Measurements from ENCODE around the gene PSMD5. TPM values are rescaled to one million over a fixed set of nuclear protein-coding genes. Genes with fewer than 3 reads are reported as not detected.

The PSMD5 gene
- total RNA-seq, 1 donor from 2014 or later: 31.4 TPM

DNA sequence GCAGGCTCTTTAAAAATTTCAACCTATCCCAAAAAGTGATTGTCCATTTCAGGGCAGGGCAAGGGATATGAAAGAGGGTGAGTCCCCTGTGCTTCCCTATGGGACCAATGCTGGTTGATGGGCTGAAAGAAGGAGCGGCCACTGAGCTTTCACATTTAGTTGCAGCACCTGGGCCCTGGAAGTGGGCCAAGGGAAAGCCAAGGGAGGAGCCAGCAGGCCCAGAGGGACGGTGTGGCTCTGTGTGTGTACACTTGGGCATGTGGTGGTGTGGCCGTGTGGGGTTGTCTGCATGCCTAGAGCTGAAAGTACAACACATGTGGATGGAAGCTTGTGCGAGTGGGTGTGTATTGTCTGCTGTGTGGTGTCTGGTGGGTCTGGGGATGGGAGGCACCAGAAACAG, 14.0 kb upstream of the PSMD5 start:
- no peak for DNase-seq (ENCODE audit: low read depth)
- no peak overlapping the region for H3K4me3 ChIP-seq (ENCODE audit: low read depth, low read length)
- TF ChIP-seq, protein P1, sequence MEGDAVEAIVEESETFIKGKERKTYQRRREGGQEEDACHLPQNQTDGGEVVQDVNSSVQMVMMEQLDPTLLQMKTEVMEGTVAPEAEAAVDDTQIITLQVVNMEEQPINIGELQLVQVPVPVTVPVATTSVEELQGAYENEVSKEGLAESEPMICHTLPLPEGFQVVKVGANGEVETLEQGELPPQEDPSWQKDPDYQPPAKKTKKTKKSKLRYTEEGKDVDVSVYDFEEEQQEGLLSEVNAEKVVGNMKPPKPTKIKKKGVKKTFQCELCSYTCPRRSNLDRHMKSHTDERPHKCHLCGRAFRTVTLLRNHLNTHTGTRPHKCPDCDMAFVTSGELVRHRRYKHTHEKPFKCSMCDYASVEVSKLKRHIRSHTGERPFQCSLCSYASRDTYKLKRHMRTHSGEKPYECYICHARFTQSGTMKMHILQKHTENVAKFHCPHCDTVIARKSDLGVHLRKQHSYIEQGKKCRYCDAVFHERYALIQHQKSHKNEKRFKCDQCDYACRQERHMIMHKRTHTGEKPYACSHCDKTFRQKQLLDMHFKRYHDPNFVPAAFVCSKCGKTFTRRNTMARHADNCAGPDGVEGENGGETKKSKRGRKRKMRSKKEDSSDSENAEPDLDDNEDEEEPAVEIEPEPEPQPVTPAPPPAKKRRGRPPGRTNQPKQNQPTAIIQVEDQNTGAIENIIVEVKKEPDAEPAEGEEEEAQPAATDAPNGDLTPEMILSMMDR (conservative IDR thresholded peaks at IDR 0.05; ENCODE audit: low read depth, low read length): no peak

DNA sequence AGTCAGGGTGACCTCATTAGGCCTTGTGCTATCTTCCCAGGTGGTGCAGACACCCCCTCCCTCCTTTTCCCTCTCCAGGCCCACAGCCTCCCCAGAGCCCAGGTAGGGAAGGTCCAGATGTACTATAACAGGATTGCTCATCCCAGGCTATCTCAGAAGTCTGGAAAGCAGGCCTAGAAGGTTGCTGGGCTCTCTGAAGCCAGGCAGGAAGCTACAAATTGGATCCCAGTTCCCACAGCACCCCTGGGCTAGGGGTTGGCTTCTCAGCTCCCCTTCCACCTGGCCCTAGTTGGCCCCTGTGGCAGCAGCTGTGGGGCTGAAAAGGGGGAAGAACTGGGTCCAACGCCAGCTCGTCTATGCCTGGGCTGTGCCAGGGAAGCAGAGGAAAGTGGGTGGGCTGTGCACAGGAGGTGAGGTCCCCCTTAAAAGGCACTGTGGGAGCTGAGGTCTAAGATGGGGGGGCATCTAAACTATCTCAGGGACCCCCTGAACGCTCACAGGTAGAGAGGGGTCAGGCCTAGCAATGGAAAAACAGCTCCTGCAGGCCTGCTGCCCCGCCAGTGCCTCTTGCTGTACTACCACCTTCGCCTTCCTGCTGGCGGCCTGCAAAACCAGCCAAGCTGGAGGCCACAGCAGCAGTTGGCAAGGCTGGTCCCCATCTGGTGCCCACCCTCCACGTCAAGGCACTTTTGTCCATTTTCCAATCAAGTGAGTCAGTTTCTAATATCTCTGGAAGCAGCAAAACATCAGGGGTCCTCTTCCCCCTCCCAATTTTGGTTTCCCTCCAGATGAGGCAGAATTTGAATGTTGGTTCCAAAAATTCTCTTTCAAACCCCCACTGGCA, 13.3 kb upstream of the PSMD5 start:
- no peak for DNase-seq (ENCODE audit: low read depth)
- TF ChIP-seq, protein P1 (conservative IDR thresholded peaks at IDR 0.05; ENCODE audit: low read depth, low read length): no peak

DNA sequence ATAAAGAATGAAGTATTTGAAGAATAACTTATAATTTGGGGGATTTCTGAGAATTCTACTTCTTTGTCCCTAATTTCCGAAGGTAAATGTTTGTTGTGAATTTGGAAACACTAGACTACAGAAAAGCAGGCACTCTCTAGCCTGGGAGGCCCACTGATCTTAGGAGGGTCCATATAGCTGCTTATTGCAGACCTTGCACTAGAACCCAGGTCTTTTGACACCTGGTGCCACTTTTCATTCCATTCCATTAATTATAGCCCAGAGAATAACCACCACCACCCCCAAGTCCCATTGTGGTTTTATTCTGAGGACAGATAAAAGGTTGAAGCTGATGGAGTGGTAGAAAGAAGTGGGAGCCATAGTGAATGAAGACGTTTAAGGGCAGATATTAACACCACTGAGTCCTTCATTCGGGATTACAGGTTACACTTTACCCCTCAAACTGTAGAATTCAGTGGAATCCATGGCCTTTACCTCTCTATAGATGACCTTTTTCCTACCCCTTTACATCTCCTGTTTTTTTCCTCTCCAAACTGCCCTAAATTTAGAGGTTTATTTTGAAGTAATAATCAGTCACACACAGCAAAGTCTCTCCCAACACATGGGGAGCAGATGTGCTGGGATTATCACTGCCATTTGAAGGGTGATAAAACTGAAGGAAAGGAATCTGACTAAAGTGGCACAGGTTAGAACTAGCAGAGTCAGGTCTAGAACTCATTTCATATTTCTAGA, 12.0 kb upstream of the PSMD5 start:
- no peak for DNase-seq (ENCODE audit: low read depth)
- no peak overlapping the region for H3K4me3 ChIP-seq (ENCODE audit: low read depth, low read length)
- TF ChIP-seq, protein P1 (conservative IDR thresholded peaks at IDR 0.05; ENCODE audit: low read depth, low read length): no peak

More for the DNA sequence above, 13.3 kb upstream of the PSMD5 start:
- H3K4me3 ChIP-seq (ENCODE audit: low read depth, low read length): no peak overlapping the region

DNA sequence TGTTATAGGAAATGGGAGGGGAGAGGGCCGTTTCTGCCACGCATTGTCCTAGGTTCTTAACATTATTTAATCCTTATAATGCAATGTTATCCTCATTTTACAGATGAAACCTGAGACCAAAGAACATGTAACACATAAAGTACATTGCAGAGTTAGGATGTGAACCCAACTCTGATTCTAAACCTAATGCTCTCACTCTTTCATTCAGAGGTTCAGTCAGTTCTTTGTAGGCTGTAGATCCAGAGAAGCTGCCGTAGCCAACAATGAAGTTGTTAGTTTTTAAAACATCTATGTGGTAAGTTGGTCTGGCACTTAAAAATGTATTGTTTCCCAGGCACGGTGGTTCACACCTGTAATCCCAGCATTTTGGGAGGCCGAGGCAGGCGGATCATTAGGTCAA, 10.5 kb upstream of the PSMD5 start:
- H3K4me3 ChIP-seq (ENCODE audit: low read depth, low read length): no peak overlapping the region
- TF ChIP-seq, protein P1 (conservative IDR thresholded peaks at IDR 0.05; ENCODE audit: low read depth, low read length): no peak
- no peak for DNase-seq (ENCODE audit: low read depth)

DNA sequence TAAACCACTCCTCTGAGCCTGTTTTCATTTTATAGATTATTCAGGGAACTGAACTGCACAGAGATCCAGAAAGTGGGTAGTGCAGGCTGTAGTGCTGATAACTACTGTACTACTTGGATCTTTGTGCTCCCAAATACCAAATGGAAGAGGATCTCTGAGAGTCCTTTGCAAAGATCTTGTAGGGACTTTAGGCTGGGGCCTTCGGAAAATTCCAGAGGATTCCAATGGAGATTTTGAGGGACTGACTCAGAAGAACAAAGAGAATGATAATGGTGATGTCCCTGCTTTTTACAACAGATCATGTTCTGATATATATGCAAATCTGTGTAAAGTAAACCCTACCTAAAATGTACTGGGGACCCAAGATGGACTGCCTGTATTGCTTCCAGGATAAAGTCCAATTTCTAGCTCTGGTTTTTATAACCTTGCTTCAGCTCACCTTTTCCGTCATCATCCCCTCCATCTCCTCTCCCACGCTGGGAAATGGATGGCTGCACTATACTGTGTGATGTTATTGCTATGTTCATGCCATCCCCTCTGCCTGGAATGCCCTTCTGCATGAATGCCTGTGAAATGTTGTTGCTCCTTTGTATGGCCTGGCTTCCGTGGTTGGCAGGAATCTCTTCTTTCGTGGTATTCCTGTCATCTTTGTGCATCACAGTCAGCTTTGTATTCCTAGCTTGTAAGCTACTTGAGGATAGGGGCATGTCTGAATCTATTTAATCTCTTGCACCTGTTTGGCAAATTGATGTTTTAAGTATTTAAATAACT, 9.7 kb upstream of the PSMD5 start:
- DNase-seq (ENCODE audit: low read depth): peak; percentile 25
- H3K4me3 ChIP-seq (ENCODE audit: low read depth, low read length): no peak overlapping the region
- TF ChIP-seq, protein P1 (conservative IDR thresholded peaks at IDR 0.05; ENCODE audit: low read depth, low read length): no peak

DNA sequence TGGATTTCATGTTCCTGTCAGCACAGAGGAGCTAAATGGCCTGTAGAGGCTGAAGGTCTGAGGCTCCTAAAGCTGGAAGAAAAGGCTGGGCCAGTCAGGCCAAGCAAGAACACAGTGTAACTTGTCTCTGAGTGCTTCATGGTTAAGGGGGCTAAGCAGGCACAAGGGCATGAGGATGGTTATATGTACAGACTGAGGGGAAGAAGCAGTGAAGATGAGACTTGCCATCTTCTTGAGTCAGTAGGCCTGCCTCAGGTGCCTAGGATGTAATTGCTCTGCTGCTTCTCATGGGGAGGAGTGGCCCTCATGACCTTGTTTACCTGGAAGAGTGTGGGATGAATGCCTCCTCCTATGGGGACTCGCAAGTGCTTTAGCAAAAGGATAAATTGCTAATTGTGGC, 8.7 kb upstream of the PSMD5 start:
- H3K4me3 ChIP-seq (ENCODE audit: low read depth, low read length): no peak overlapping the region
- no peak for DNase-seq (ENCODE audit: low read depth)
- TF ChIP-seq, protein P1 (conservative IDR thresholded peaks at IDR 0.05; ENCODE audit: low read depth, low read length): no peak

Measured in epithelial cell of proximal tubule (primary cell).